Activated naive CD4-positive, alpha-beta T cell treated with anti-CD3 and anti-CD28 coated beads for 36 hours (primary cell): ENCODE measurements around the gene NETO2. TPM values are rescaled to one million over a fixed set of nuclear protein-coding genes. Genes with fewer than 3 reads are reported as not detected.

Experiments used
- CTCF ChIA-PET: fragments of 350-600 bp; sonication (Branson Sonifier 250); formaldehyde crosslinking; loops from one replicate; lab custom pipeline; 2021; ENCODE audit warnings: antibody characterized with exemption; lab: Charles Lee
- DNase-seq: peaks from one replicate; pipeline ENCODE4 v3.0.0-alpha.2; 2020
- H3K27ac Mint-ChIP-seq: one replicate; pipeline ENCODE4 v1.8.0; 2021; ENCODE audit warnings: mild to moderate bottlenecking, mixed read lengths
- H3K27me3 Mint-ChIP-seq: one replicate; pipeline ENCODE4 v1.8.0; 2021; ENCODE audit warnings: low read depth, mixed read lengths
- H3K36me3 Mint-ChIP-seq: one replicate; pipeline ENCODE4 v1.8.0; 2021; ENCODE audit warnings: low read depth, mixed read lengths
- H3K4me1 Mint-ChIP-seq: one replicate; pipeline ENCODE4 v1.8.0; 2021; ENCODE audit warnings: low read depth, mixed read lengths
- H3K4me3 Mint-ChIP-seq: one replicate; pipeline ENCODE4 v1.8.0; 2021; ENCODE audit warnings: mild to moderate bottlenecking, moderate library complexity, mixed read lengths
- H3K9me3 Mint-ChIP-seq: one replicate; pipeline ENCODE4 v1.8.0; 2021; ENCODE audit warnings: mixed read lengths
- intact Hi-C: fragments of 100-400 bp; cut with micrococcal nuclease; formaldehyde crosslinking; loops from one replicate; pipeline ENCODE4 v1.15.1; 2023
- total RNA-seq, 2 experiments: library from RNA; stranded (reverse); gene quantifications; one replicate each; pipeline ENCODE4 v1.2.3, GENCODE V29; 2021

The NETO2 gene
- total RNA-seq, 2 experiments from 2014 or later, result 3.0 to 4.3 TPM

GRCh38 chr16:47079860-47080259 is 63.9 kb downstream of the NETO2 start:
- intact Hi-C loops, result no loop called here
- H3K36me3 Mint-ChIP-seq, result peaks cover 5% of the 10 kb centered on the region
- DNase-seq, result no peak
- CTCF ChIA-PET, result no interaction called here
- no peaks in the 10 kb centered on the region for H3K9me3 Mint-ChIP-seq
- H3K4me3 Mint-ChIP-seq, result no peak overlapping the region
- H3K4me1 Mint-ChIP-seq, result no peaks in the 10 kb centered on the region
- no peak overlapping the region for H3K27ac Mint-ChIP-seq
- H3K27me3 Mint-ChIP-seq, result no peaks in the 10 kb centered on the region

- no peaks in the 10 kb centered on the region for H3K36me3 Mint-ChIP-seq
- H3K4me1 Mint-ChIP-seq, result peaks cover 18% of the 10 kb centered on the region
- intact Hi-C loops, result no loop called here
- H3K9me3 Mint-ChIP-seq, result peaks cover 2% of the 10 kb centered on the region
- DNase-seq, result no peak
- peaks cover 2% of the 10 kb centered on the region for H3K27me3 Mint-ChIP-seq
- CTCF ChIA-PET, result interaction anchor here (1.3 to 1.7 kb wide), 2 partner anchors 11 to 36 kb away, joined by 3 to 4 read pairs; no protein-coding TSS in a partner anchor
- H3K4me3 Mint-ChIP-seq, result no peak overlapping the region
- no peak overlapping the region for H3K27ac Mint-ChIP-seq
These were observed 70.3 kb downstream of the NETO2 start for GRCh38 chr16:47073223-47074155.

- no peak for DNase-seq
- H3K36me3 Mint-ChIP-seq, result no peaks in the 10 kb centered on the region
- intact Hi-C loops, result no loop called here
- H3K4me3 Mint-ChIP-seq, result no peak overlapping the region
- H3K27ac Mint-ChIP-seq, result no peak overlapping the region
- H3K4me1 Mint-ChIP-seq, result peaks cover 18% of the 10 kb centered on the region
- peaks cover 2% of the 10 kb centered on the region for H3K27me3 Mint-ChIP-seq
- H3K9me3 Mint-ChIP-seq, result peaks cover 2% of the 10 kb centered on the region
- CTCF ChIA-PET, result no interaction called here
These were observed 71.6 kb downstream of the NETO2 start for GRCh38 chr16:47072158-47072557.

DNA sequence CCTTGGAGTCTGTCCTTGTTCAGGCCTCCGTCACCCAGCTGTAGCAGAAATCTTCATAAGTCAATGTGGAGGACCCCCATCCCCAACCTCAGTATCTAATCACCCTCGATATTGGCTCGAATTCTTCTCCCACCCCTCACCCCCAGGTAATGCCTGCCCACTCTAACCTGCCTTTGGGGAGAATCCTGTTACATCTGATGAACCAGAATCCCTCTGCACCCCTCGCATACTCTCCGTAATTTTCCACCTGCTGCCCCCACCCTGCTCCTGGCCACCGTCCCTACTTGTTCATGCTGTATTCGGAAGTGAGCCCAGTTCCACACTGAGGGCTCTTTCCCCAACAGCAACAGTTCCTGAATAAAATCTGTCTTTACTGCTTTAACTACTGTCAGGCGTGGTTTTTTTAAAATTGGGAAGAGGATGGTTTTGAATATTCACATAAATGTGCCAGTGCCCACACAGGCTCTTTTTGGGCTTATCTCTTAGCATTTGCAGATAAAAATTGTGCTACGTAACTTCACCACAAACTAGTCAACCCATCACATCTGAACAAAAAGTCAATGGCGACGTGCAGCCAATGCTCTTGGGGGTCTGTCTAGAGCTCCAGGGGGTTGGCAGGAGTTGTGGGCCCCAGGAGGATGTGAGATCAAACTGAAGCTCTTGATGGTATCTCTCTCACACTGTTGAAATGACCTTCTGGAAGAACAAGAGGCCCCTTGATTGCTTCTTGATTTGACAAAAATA is 73.7 kb downstream of the NETO2 start:
- no peak overlapping the region for H3K27ac Mint-ChIP-seq
- CTCF ChIA-PET, result no interaction called here

GRCh38 chr16:47069313-47069712 is 74.4 kb downstream of the NETO2 start:
- intact Hi-C loops, result no loop called here
- Mint-ChIP-seq H3K27me3 (peaks cover 2% of the 10 kb centered on the region), H3K27ac (no peak overlapping the region), H3K9me3 (peaks cover 2% of the 10 kb centered on the region), H3K36me3 (no peaks in the 10 kb centered on the region), H3K4me1 (peaks cover 18% of the 10 kb centered on the region), H3K4me3 (no peak overlapping the region)
- CTCF ChIA-PET, result interaction anchor here (0.6 to 1.2 kb wide), 2 partner anchors 64 to 72 kb away, joined by 3 read pairs; no protein-coding TSS in a partner anchor
- no peak for DNase-seq

More for the DNA sequence above, 73.7 kb downstream of the NETO2 start:
- intact Hi-C loops, result no loop called here
- H3K36me3 Mint-ChIP-seq, result no peaks in the 10 kb centered on the region
- H3K4me3 Mint-ChIP-seq, result no peak overlapping the region
- peaks cover 2% of the 10 kb centered on the region for H3K27me3 Mint-ChIP-seq
- peaks cover 18% of the 10 kb centered on the region for H3K4me1 Mint-ChIP-seq
- DNase-seq, result no peak
- H3K9me3 Mint-ChIP-seq, result peaks cover 2% of the 10 kb centered on the region

DNA sequence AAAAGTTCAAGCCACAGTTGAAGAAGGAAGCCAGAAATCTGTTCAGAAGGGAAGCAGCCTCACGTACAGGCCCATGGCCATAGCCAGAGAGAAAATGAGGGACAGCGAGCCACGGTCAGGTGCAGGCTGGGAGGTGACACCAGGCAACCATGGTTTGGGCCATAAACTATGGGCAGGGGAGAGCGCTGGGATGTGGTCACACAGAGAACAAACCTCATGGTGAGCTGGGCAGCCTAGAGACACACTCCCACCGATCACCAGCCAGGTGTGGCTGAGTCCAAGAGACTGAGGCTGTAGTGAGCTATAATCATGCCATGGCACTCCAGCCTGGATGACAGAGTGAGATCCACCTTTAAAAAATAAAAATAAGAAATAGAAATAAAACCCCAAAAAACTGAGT is 76.5 kb downstream of the NETO2 start:
- peaks cover 2% of the 10 kb centered on the region for H3K9me3 Mint-ChIP-seq
- no peak overlapping the region for H3K27ac Mint-ChIP-seq
- no peak overlapping the region for H3K4me3 Mint-ChIP-seq
- no peaks in the 10 kb centered on the region for H3K27me3 Mint-ChIP-seq
- peaks cover 6% of the 10 kb centered on the region for H3K4me1 Mint-ChIP-seq
- H3K36me3 Mint-ChIP-seq, result no peaks in the 10 kb centered on the region
- no peak for DNase-seq
- CTCF ChIA-PET, result interaction anchor here (0.7 kb wide), 1 partner anchor 73 kb away, joined by 3 read pairs; no protein-coding TSS in a partner anchor
- intact Hi-C loops, result no loop called here

GRCh38 chr16:47065766-47066688 is 77.7 kb downstream of the NETO2 start:
- peaks cover 6% of the 10 kb centered on the region for H3K4me1 Mint-ChIP-seq
- no peak overlapping the region for H3K27ac Mint-ChIP-seq
- H3K9me3 Mint-ChIP-seq, result peaks cover 1% of the 10 kb centered on the region
- CTCF ChIA-PET, result interaction anchor here (0.7 kb wide), 1 partner anchor 74 kb away, joined by 3 read pairs; no protein-coding TSS in a partner anchor
- no peak overlapping the region for H3K4me3 Mint-ChIP-seq
- no peaks in the 10 kb centered on the region for H3K27me3 Mint-ChIP-seq
- no peak for DNase-seq
- intact Hi-C loops, result no loop called here
- H3K36me3 Mint-ChIP-seq, result no peaks in the 10 kb centered on the region

- intact Hi-C loops, result no loop called here
- H3K9me3 Mint-ChIP-seq, result peaks cover 1% of the 10 kb centered on the region
- H3K36me3 Mint-ChIP-seq, result no peaks in the 10 kb centered on the region
- H3K27ac Mint-ChIP-seq, result no peak overlapping the region
- CTCF ChIA-PET, result no interaction called here
- DNase-seq, result no peak
- peaks cover 6% of the 10 kb centered on the region for H3K4me1 Mint-ChIP-seq
- H3K4me3 Mint-ChIP-seq, result no peak overlapping the region
- H3K27me3 Mint-ChIP-seq, result peaks cover 3% of the 10 kb centered on the region
These were observed 79.0 kb downstream of the NETO2 start for GRCh38 chr16:47064775-47065174.

DNA sequence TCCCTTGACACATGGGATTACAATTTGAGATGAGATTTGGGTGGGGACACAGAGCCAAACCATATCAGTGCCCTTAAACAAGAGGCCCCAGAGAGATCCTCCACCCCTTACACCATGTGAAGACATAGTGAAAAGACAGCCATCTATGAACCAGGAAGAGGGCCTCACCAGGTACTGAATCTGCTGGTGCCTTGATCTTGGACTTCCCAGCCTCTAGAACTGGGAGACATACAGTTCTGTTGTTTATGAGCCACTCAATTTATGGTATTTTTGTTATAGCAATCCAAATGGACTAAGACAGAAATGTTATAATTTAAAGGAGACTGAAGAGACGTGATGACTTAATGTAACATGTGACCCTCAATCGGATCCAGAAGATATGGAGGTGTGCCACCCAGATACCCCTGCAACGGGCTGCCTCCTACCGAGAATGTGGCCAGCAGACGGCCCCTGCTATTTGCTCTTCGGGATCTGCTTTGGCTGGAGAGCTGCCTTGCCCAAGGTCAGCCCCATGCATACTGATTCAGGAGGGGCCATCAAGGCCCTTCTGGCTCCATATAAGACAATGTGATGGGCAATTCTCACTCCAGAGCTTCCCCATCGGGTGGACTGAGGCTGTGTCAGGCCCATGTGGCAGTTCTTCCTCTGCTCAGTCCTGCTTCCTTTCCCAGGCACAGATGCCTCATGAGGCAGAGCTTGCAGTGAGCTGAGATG is 80.6 kb downstream of the NETO2 start:
- no peaks in the 10 kb centered on the region for H3K4me1 Mint-ChIP-seq
- no peak overlapping the region for H3K27ac Mint-ChIP-seq
- H3K9me3 Mint-ChIP-seq, result peaks cover 1% of the 10 kb centered on the region
- H3K27me3 Mint-ChIP-seq, result peaks cover 3% of the 10 kb centered on the region
- H3K36me3 Mint-ChIP-seq, result no peaks in the 10 kb centered on the region
- DNase-seq, result no peak
- CTCF ChIA-PET, result no interaction called here
- no peak overlapping the region for H3K4me3 Mint-ChIP-seq
- intact Hi-C loops, result no loop called here

- H3K27ac Mint-ChIP-seq, result no peak overlapping the region
- H3K27me3 Mint-ChIP-seq, result peaks cover 3% of the 10 kb centered on the region
- H3K4me3 Mint-ChIP-seq, result no peak overlapping the region
- H3K4me1 Mint-ChIP-seq, result no peaks in the 10 kb centered on the region
- H3K36me3 Mint-ChIP-seq, result no peaks in the 10 kb centered on the region
- CTCF ChIA-PET, result no interaction called here
- no peak for DNase-seq
- H3K9me3 Mint-ChIP-seq, result peaks cover 1% of the 10 kb centered on the region
- intact Hi-C loops, result no loop called here
These were observed 82.5 kb downstream of the NETO2 start for GRCh38 chr16:47061204-47061603.

DNA sequence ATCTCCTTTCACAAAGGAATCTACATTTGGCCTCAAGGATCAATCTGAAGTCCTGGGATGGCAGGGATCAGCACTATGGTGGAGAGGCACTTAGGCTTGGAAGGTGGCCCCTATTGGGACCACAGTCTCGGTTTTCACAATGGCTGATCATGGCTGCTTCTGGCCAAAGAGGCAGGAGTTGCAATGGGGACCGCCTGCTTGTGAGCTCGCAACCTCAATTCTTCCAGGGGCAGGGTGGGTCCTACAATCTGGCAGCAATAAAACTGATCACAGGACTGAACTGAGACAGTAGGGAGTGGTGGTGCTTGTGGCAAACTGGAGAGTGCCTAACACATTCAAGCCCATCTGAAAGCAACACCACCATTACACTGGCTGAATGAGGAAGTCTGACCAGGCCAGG is 83.1 kb downstream of the NETO2 start:
- CTCF ChIA-PET, result interaction anchor here (0.5 to 0.9 kb wide), 3 partner anchors 23 to 529 kb away, joined by 3 to 5 read pairs (median 3); no protein-coding TSS in a partner anchor

More for the DNA sequence above, 83.1 kb downstream of the NETO2 start:
- Mint-ChIP-seq H3K27me3 (peaks cover 3% of the 10 kb centered on the region), H3K4me1 (no peaks in the 10 kb centered on the region), H3K36me3 (no peaks in the 10 kb centered on the region), H3K4me3 (no peak overlapping the region), H3K9me3 (peaks cover 1% of the 10 kb centered on the region), H3K27ac (no peak overlapping the region)
- intact Hi-C loops, result no loop called here
- DNase-seq, result no peak
